HepG2 (cell line): ENCODE measurements around the gene UMPS. TPM values are rescaled to one million over a fixed set of nuclear protein-coding genes. Genes with fewer than 3 reads are reported as not detected.

Experiments
- ATAC-seq: fragments of 200-7000 bp; cut with Tn5 transposase; 3 replicates; pipeline ENCODE4 v1.9.1; 2020; ENCODE audit warnings: mild to moderate bottlenecking, moderate library complexity
- BruUV-seq: library from RNA; stranded (reverse); fragments of 400-500 nt; replicated peaks from 2 replicates; lab custom pipeline; 2021; lab: Mats Ljungman, UMichigan
- CTCF ChIA-PET: fragments of 300-600 bp; formaldehyde crosslinking; extraction: SDS; loops from one replicate; lab custom pipeline; 2021; ENCODE audit warnings: low total read pairs, inconsistent platforms, low intra/inter-chr PET ratio; lab: Yijun Ruan, JAX
- POLR2A ChIA-PET: fragments of 350-600 bp; sonication (Branson Sonifier 250); formaldehyde crosslinking; loops from one replicate; lab custom pipeline; 2020; ENCODE audit warnings: antibody characterized with exemption, inconsistent platforms; lab: Yijun Ruan, JAX
- DNase-seq: peaks from one replicate; pipeline ENCODE4 v3.0.0-alpha.2; 2015; ENCODE audit warnings: low spot score
- FAIRE-seq: peaks from 3 replicates; lab custom pipeline; 2011; peaks lifted over from hg19 to GRCh38; lab: Jason Lieb, UNC
- H2AFZ ChIP-seq: one replicate; pipeline ENCODE4 v1.6.1; 2011; ENCODE audit warnings: low read length, inconsistent platforms
- H3K27ac ChIP-seq: fragments of 300-600 bp; 3 replicates; pipeline ENCODE4 v1.8.0; 2011; ENCODE audit warnings: mixed run types, mild to moderate bottlenecking, mixed read lengths, low read length, inconsistent platforms; ENCODE audit not compliant: insufficient read depth; ENCODE audit errors: extremely low read length
- H3K27me3 ChIP-seq, 2 experiments: fragments of 200-600 bp in 1 of 2; 2 replicates in 1 of 2; 3 replicates in 1 of 2; pipeline versions ENCODE4 v1.6.0 to v1.8.0; 2011; ENCODE audit warnings: low read length in 2 of 2, mild to moderate bottlenecking in 2 of 2, moderate library complexity in 2 of 2, inconsistent platforms in 1 of 2; ENCODE audit not compliant: insufficient read depth in 2 of 2, control insufficient read depth in 1 of 2
- H3K36me3 ChIP-seq, 2 experiments: fragments of 200-600 bp in 1 of 2; replicated peaks in 1 of 2; 2 replicates in 1 of 2; 3 replicates in 1 of 2; pipeline versions ENCODE4 v1.5.1 to v1.8.0; 2011; ENCODE audit warnings: low read length in 2 of 2, inconsistent platforms in 1 of 2; ENCODE audit not compliant: insufficient read depth in 2 of 2, control insufficient read depth in 1 of 2
- H3K4me1 ChIP-seq: 2 replicates; pipeline ENCODE4 v1.5.1; 2012; ENCODE audit warnings: low read length, inconsistent platforms; ENCODE audit not compliant: insufficient read depth
- H3K4me2 ChIP-seq: 2 replicates; pipeline ENCODE4 v1.6.0; 2011; ENCODE audit warnings: low read depth, low read length, inconsistent platforms
- H3K4me3 ChIP-seq, 3 experiments: fragments of 200-600 bp in 1 of 3; sonication (generic), shearing (Covaris generic) in 1 of 3; replicated peaks in 1 of 3; 2 replicates each; pipeline ENCODE4 v1.5.1; 2011 to 2016; ENCODE audit warnings: low read length in 3 of 3, inconsistent platforms in 2 of 3, low read depth in 2 of 3, mild to moderate bottlenecking in 2 of 3, control low read depth in 1 of 3, mixed read lengths in 1 of 3; ENCODE audit not compliant: insufficient read depth in 1 of 3
- H3K79me2 ChIP-seq: one replicate; pipeline ENCODE4 v1.6.1; 2011; ENCODE audit warnings: low read length, inconsistent platforms; ENCODE audit not compliant: insufficient read depth
- H3K9ac ChIP-seq: 2 replicates; pipeline ENCODE4 v1.6.0; 2011; ENCODE audit warnings: mild to moderate bottlenecking, low read depth, low read length, inconsistent platforms; ENCODE audit not compliant: insufficient read depth
- H3K9me3 ChIP-seq: 2 replicates; pipeline ENCODE4 v1.5.1; 2012; ENCODE audit warnings: mild to moderate bottlenecking, low read length
- H4K20me1 ChIP-seq: 2 replicates; pipeline ENCODE4 v1.6.0; 2011; ENCODE audit warnings: inconsistent platforms, mild to moderate bottlenecking, low read length, moderate library complexity; ENCODE audit not compliant: insufficient read depth
- FOSL1 ChIP-seq: sonication (generic); formaldehyde crosslinking; IDR thresholded peaks from 2 replicates; pipeline ENCODE4 v1.9.0; 2021; ENCODE audit warnings: missing genetic modification reagents, borderline replicate concordance
- KLF11 ChIP-seq: IDR thresholded peaks from 2 replicates; pipeline ENCODE4 v1.6.1; 2016; ENCODE audit warnings: missing compliant biosample characterization
- REST ChIP-seq, 2 experiments: IDR thresholded peaks; 2 replicates each; pipeline ENCODE4 v1.6.1; 2011 to 2012; ENCODE audit warnings: low read length in 2 of 2, borderline replicate concordance in 1 of 2, low read depth in 1 of 2, mild to moderate bottlenecking in 1 of 2, moderate library complexity in 1 of 2
- SMARCE1 ChIP-seq: fragments of 450-650 bp; IDR thresholded peaks from 2 replicates; pipeline ENCODE4 v1.6.1; 2017; ENCODE audit warnings: borderline replicate concordance
- TAF1 ChIP-seq: sonication (generic); formaldehyde crosslinking; IDR thresholded peaks from 2 replicates; pipeline ENCODE4 v1.4.0; 2020; ENCODE audit warnings: missing genetic modification reagents
- ZBTB39 ChIP-seq: sonication (generic); formaldehyde crosslinking; IDR thresholded peaks from 2 replicates; pipeline ENCODE4 v1.5.0; 2020; ENCODE audit warnings: missing genetic modification reagents
- ZNF280D ChIP-seq: sonication (generic); formaldehyde crosslinking; IDR thresholded peaks from 2 replicates; pipeline ENCODE4 v1.5.1; 2020; ENCODE audit warnings: mild to moderate bottlenecking, missing genetic modification reagents
- ZNF335 ChIP-seq: sonication (generic); formaldehyde crosslinking; IDR thresholded peaks from 2 replicates; pipeline ENCODE4 v1.4.0; 2020; ENCODE audit warnings: missing genetic modification reagents
- ZNF687 ChIP-seq: sonication (generic); formaldehyde crosslinking; IDR thresholded peaks from 2 replicates; pipeline ENCODE4 v1.5.1; 2020; ENCODE audit warnings: mild to moderate bottlenecking, missing genetic modification reagents, moderate library complexity
- ZNF709 ChIP-seq: sonication (generic); formaldehyde crosslinking; IDR thresholded peaks from 2 replicates; pipeline ENCODE4 v1.5.0; 2020; ENCODE audit warnings: mild to moderate bottlenecking, missing genetic modification reagents
- ZSCAN30 ChIP-seq: sonication (generic); formaldehyde crosslinking; IDR thresholded peaks from 2 replicates; pipeline ENCODE4 v1.5.0; 2020; ENCODE audit warnings: mild to moderate bottlenecking, missing genetic modification reagents
- WGBS: methylation state at CpG from one replicate; pipeline ENCODE4 v1.1.6; 2017; ENCODE audit warnings: low lambda C conversion rate; 5-methylcytosine and 5-hydroxymethylcytosine counted together
- in situ Hi-C: cut with HindIII; loops from 2 replicates; pipeline ENCODE4 v1.10.0; 2017; ENCODE audit warnings: low pct_unique_long_range_greater_than_20kb; ENCODE audit not compliant: extremely low pct_ligation_motif_present
- intact Hi-C: fragments of 100-400 bp; cut with micrococcal nuclease; formaldehyde crosslinking; loops from one replicate; pipeline ENCODE4 v1.10.0; 2022; ENCODE audit not compliant: unreplicated experiment
- polyA plus RNA-seq, 8 experiments: library from polyadenylated mRNA; depleted of rRNA in 3 of 8; stranded (reverse) in 7 of 8; unstranded in 1 of 8; fragments of >200 nt; fragmentation: Illumina TruSeq in 4 of 8; extraction: Trizol in 4 of 8; gene quantifications; 2 replicates each; pipeline versions ENCODE4 v1.2.1 to v1.2.3, GENCODE V29; 2011 to 2016; ENCODE audit warnings: low read depth in 4 of 8, missing spikeins in 1 of 8, mixed read lengths in 1 of 8; ENCODE audit not compliant: insufficient read depth in 1 of 8
- total RNA-seq, 5 experiments: library from RNA; depleted of rRNA; stranded (reverse); fragments of >200 nt; fragmentation: Illumina TruSeq; extraction: Trizol; gene quantifications; 2 replicates each; pipeline ENCODE4 v1.2.3, GENCODE V29; 2016; ENCODE audit warnings: low read depth in 1 of 5

Gene UMPS
- total and polyA plus RNA-seq, 2 of the 13 experiments (the other 11 are each of a cell fraction or from before 2014, with no cell fraction given) = 52.7 to 74.2 TPM

GRCh38 chr3:124765197-124765840, 35.1 kb downstream of the UMPS start:
- intact Hi-C loops = no loop called here
- no peak for ATAC-seq
- Histone ChIP-seq H3K36me3 (peaks cover 45 to 69% of the 10 kb centered on the region in 2 experiments), H3K9me3 (no peaks in the 10 kb centered on the region), H3K4me3 (no peak overlapping the region), H3K4me2 (no peak overlapping the region), H3K27ac (no peak overlapping the region), H3K27me3 (no peaks in the 10 kb centered on the region), H3K9ac (no peak overlapping the region), H3K79me2 (no peaks in the 10 kb centered on the region), H2AFZ (no peak overlapping the region), H4K20me1 (no peaks in the 10 kb centered on the region), H3K4me1 (peaks cover 23% of the 10 kb centered on the region)
- WGBS = 98% methylated on average over 3 of the region's 5 CpGs
- DNase-seq = no peak
- ChIA-PET CTCF (no interaction called here), POLR2A (no interaction called here)
- FAIRE-seq = no peak
- BruUV-seq = no TSS peak
- in situ Hi-C loops = loop anchor here (25.0 kb wide), 1 partner anchor 397 kb away; no protein-coding TSS in a partner anchor
- TF ChIP-seq ZSCAN30 (CRISPR knock-in tag) (no peak), KLF11 (no peak), ZNF709 (no peak), TAF1 (no peak), ZNF687 (CRISPR knock-in tag) (no peak), SMARCE1 (no peak), ZBTB39 (no peak), FOSL1 (CRISPR knock-in tag) (no peak), ZNF335 (CRISPR knock-in tag) (no peak), ZNF280D (CRISPR knock-in tag) (no peak), REST (IDR thresholded peaks at IDR 0.05; ENCODE audit: borderline replicate concordance in 1 of 2, low read depth in 1 of 2, low read length in 2 of 2) (no peak)
